Caco-2 (cell line): ENCODE results near the gene TRABD2A. TPM values are rescaled to one million over a fixed set of nuclear protein-coding genes. Genes with fewer than 3 reads are reported as not detected.
A peak's percentile ranks its signal among the peaks of the same experiment; 100 is the strongest.

Experiments used
- BruUV-seq: library from RNA; stranded (reverse); fragments of 400-500 nt; replicated peaks from 2 replicates; lab custom pipeline; 2021; lab: Mats Ljungman, UMichigan
- CTCF ChIA-PET: fragments of 300-600 bp; sonication (Branson Sonifier 250); formaldehyde crosslinking; loops from one replicate; lab custom pipeline; 2022; ENCODE audit warnings: antibody characterized with exemption; lab: Charles Lee
- POLR2A ChIA-PET: fragments of 300-600 bp; sonication (Branson Sonifier 250); formaldehyde crosslinking; loops from one replicate; lab custom pipeline; 2022; ENCODE audit warnings: antibody characterized with exemption; lab: Charles Lee
- DNase-seq, 2 experiments: peaks; one replicate each; pipeline versions ENCODE4 v3.0.0 to v3.0.0-alpha.2; 2020 to 2022
- H3K27me3 ChIP-seq: replicated peaks from 2 replicates; pipeline ENCODE4 v1.6.0; 2011; ENCODE audit warnings: low read length; ENCODE audit not compliant: control insufficient read depth, insufficient read depth
- H3K36me3 ChIP-seq: 2 replicates; pipeline ENCODE4 v1.5.1; 2011; ENCODE audit warnings: low read length; ENCODE audit not compliant: control insufficient read depth, insufficient read depth
- H3K4me1 ChIP-seq: fragments of 250-450 bp; sonication (Bioruptor Pico); 2 replicates; pipeline ENCODE4 v1.5.1; 2020; ENCODE audit warnings: mild to moderate bottlenecking
- H3K4me3 ChIP-seq: 2 replicates; pipeline ENCODE4 v1.5.1; 2011; ENCODE audit warnings: low read depth, mild to moderate bottlenecking, control low read depth, low read length
- H3K9me3 ChIP-seq: fragments of 250-450 bp; sonication (Bioruptor Pico); 2 replicates; pipeline ENCODE4 v1.5.1; 2020; ENCODE audit warnings: mild to moderate bottlenecking, moderate library complexity
- H3K27ac Mint-ChIP-seq: one replicate; pipeline ENCODE4 v1.8.0; 2022; ENCODE audit warnings: mixed read lengths; ENCODE audit not compliant: unreplicated experiment
- H3K27me3 Mint-ChIP-seq: one replicate; pipeline ENCODE4 v1.8.0; 2022; ENCODE audit warnings: mixed read lengths; ENCODE audit not compliant: insufficient read depth, unreplicated experiment
- H3K36me3 Mint-ChIP-seq: one replicate; pipeline ENCODE4 v1.8.0; 2022; ENCODE audit warnings: mild to moderate bottlenecking, mixed read lengths; ENCODE audit not compliant: insufficient read depth, unreplicated experiment
- H3K4me1 Mint-ChIP-seq: one replicate; pipeline ENCODE4 v1.8.0; 2022; ENCODE audit warnings: low read depth, mixed read lengths; ENCODE audit not compliant: unreplicated experiment
- H3K4me3 Mint-ChIP-seq: one replicate; pipeline ENCODE4 v1.8.0; 2022; ENCODE audit warnings: mild to moderate bottlenecking, moderate library complexity, mixed read lengths; ENCODE audit not compliant: unreplicated experiment
- H3K9me3 Mint-ChIP-seq: one replicate; pipeline ENCODE4 v1.8.0; 2022; ENCODE audit warnings: mixed read lengths; ENCODE audit not compliant: unreplicated experiment
- intact Hi-C: fragments of 100-400 bp; cut with micrococcal nuclease; formaldehyde crosslinking; loops from one replicate; pipeline ENCODE4 v1.10.0; 2022; ENCODE audit not compliant: unreplicated experiment
- total RNA-seq: library from RNA; stranded (reverse); gene quantifications from 2 replicates; pipeline ENCODE4 v1.2.3, GENCODE V29; 2022
- TF ChIP-seq, protein P1 (sequence below), 2 experiments: fragments of 200-600 bp in 1 of 2; IDR thresholded peaks; 1 replicate in 1 of 2; 2 replicates in 1 of 2; pipeline versions ENCODE4 v1.5.1 to v1.8.0; 2011 to 2022; ENCODE audit warnings: antibody characterized with exemption in 1 of 2, control low read depth in 1 of 2, inconsistent platforms in 1 of 2, low read depth in 1 of 2, low read length in 1 of 2, mild to moderate bottlenecking in 1 of 2, moderate library complexity in 1 of 2; ENCODE audit not compliant: insufficient read depth in 1 of 2, severe bottlenecking in 1 of 2, unreplicated experiment in 1 of 2

The TRABD2A gene
- total RNA-seq, 1 experiment from 2014 or later, result 1.4 TPM

DNA sequence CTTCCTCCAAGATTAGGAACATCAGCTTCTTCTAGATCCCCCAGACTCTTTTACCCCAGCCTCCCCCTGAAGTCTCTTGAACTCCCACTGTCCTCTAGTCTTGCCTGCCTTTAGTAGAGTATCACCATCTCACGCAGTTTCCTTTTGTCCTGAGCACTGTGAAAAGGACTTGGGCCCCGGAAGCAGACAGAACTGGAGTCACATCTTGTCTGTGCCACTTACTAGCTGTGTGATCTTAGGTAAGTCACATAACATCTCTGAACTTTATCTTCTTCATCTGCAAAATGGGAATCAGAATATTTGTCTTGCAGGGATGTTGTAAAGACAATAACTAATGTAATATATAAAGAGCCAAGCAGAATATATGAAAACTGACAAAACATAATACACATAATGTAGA is 8.4 kb upstream of the TRABD2A start:
- no peak overlapping the region for H3K4me3 ChIP-seq
- Mint-ChIP-seq H3K27me3 (peaks cover 2% of the 10 kb centered on the region), H3K4me1 (peaks cover 9% of the 10 kb centered on the region), H3K9me3 (no peaks in the 10 kb centered on the region), H3K27ac (no peak overlapping the region), H3K4me3 (no peak overlapping the region), H3K36me3 (no peaks in the 10 kb centered on the region)
- DNase-seq, result no peak
- H3K36me3 ChIP-seq, result no peaks in the 10 kb centered on the region
- H3K9me3 ChIP-seq, result no peaks in the 10 kb centered on the region
- H3K27me3 ChIP-seq, result no peaks in the 10 kb centered on the region
- POLR2A ChIA-PET, result no interaction called here
- H3K4me1 ChIP-seq, result 0 out of 2 replicates have a peak, but pooled peaks cover 7% of the 10 kb centered on the region
- TF ChIP-seq, protein P1, sequence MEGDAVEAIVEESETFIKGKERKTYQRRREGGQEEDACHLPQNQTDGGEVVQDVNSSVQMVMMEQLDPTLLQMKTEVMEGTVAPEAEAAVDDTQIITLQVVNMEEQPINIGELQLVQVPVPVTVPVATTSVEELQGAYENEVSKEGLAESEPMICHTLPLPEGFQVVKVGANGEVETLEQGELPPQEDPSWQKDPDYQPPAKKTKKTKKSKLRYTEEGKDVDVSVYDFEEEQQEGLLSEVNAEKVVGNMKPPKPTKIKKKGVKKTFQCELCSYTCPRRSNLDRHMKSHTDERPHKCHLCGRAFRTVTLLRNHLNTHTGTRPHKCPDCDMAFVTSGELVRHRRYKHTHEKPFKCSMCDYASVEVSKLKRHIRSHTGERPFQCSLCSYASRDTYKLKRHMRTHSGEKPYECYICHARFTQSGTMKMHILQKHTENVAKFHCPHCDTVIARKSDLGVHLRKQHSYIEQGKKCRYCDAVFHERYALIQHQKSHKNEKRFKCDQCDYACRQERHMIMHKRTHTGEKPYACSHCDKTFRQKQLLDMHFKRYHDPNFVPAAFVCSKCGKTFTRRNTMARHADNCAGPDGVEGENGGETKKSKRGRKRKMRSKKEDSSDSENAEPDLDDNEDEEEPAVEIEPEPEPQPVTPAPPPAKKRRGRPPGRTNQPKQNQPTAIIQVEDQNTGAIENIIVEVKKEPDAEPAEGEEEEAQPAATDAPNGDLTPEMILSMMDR (IDR thresholded peaks at IDR 0.05; ENCODE audit: insufficient read depth in 1 of 2, low read depth in 1 of 2, low read length in 1 of 2, severe bottlenecking in 1 of 2, unreplicated experiment in 1 of 2), result no peak
- no TSS peak for BruUV-seq
- CTCF ChIA-PET, result no interaction called here
- intact Hi-C loops, result no loop called here

- no peak overlapping the region for H3K4me3 ChIP-seq
- H3K4me1 ChIP-seq, result 0 out of 2 replicates have a peak, but pooled peaks cover 7% of the 10 kb centered on the region
- DNase-seq, result peak in 1 of 2 experiments; percentile 56
- Mint-ChIP-seq H3K27me3 (peaks cover 2% of the 10 kb centered on the region), H3K4me3 (peak overlapping the region; percentile 14), H3K4me1 (peaks cover 9% of the 10 kb centered on the region), H3K36me3 (no peaks in the 10 kb centered on the region), H3K9me3 (no peaks in the 10 kb centered on the region), H3K27ac (peak overlapping the region; percentile 4)
- TF ChIP-seq, protein P1 (IDR thresholded peaks at IDR 0.05; ENCODE audit: insufficient read depth in 1 of 2, low read depth in 1 of 2, low read length in 1 of 2, severe bottlenecking in 1 of 2, unreplicated experiment in 1 of 2), result no peak
- intact Hi-C loops, result no loop called here
- no peaks in the 10 kb centered on the region for H3K9me3 ChIP-seq
- no peaks in the 10 kb centered on the region for H3K36me3 ChIP-seq
- no TSS peak for BruUV-seq
- ChIA-PET CTCF (interaction anchor here (0.7 kb wide), 1 partner anchor 255 kb away, joined by 3 read pairs; no protein-coding TSS in a partner anchor), POLR2A (no interaction called here)
- no peaks in the 10 kb centered on the region for H3K27me3 ChIP-seq
Measured at GRCh38 chr2:84888401-84889276, 7.8 kb upstream of the TRABD2A start.

DNA sequence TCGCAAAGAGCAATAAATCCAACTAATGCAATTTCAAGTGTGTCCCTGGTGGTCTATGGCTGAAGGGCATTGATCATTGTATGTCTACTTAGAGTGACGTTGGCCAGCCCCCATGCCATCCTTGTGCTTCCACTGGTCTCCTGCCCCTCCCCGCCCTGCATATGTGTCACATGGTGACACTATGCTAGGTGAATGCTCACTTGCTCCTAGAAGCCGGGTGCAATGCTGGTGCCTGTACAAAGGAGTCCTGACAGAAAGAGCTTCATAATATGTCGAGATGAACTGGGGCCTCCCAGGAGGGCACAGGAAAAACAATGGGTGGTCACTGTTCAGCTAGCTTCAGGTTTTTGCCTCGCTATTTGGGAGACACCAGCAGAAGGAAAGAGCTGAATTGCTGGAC is 5.9 kb upstream of the TRABD2A start:
- no peaks in the 10 kb centered on the region for H3K9me3 Mint-ChIP-seq
- peaks cover 16% of the 10 kb centered on the region for H3K4me1 Mint-ChIP-seq
- BruUV-seq, result no TSS peak
- Histone ChIP-seq H3K4me3 (no peak overlapping the region), H3K9me3 (no peaks in the 10 kb centered on the region), H3K27me3 (no peaks in the 10 kb centered on the region), H3K36me3 (no peaks in the 10 kb centered on the region), H3K4me1 (peaks cover 7% of the 10 kb centered on the region; the same call in 1 of the 2 replicates)
- H3K36me3 Mint-ChIP-seq, result no peaks in the 10 kb centered on the region
- H3K27ac Mint-ChIP-seq, result no peak overlapping the region
- ChIA-PET CTCF (interaction anchor here (0.9 kb wide), 1 partner anchor 39 kb away, joined by 4 read pairs; no protein-coding TSS in a partner anchor), POLR2A (no interaction called here)
- TF ChIP-seq, protein P1 (IDR thresholded peaks at IDR 0.05; ENCODE audit: insufficient read depth in 1 of 2, low read depth in 1 of 2, low read length in 1 of 2, severe bottlenecking in 1 of 2, unreplicated experiment in 1 of 2), result no peak
- DNase-seq, result no peak
- no peak overlapping the region for H3K4me3 Mint-ChIP-seq
- intact Hi-C loops, result no loop called here
- H3K27me3 Mint-ChIP-seq, result peaks cover 9% of the 10 kb centered on the region
